Lower leg skin (tissue), 4 donors: ENCODE data around the gene CDH15. TPM values are rescaled to one million over a fixed set of nuclear protein-coding genes. Genes with fewer than 3 reads are reported as not detected.

Experiments
- DNase-seq, 2 donors: peaks; one replicate each; pipeline ENCODE4 v3.0.0-alpha.2; 2019; ENCODE audit warnings: low spot score in 2 of 2
- H3K4me3 ChIP-seq: fragments of 200-600 bp; sonication (generic); 2 replicates; pipeline ENCODE4 v1.5.1; 2017; ENCODE audit warnings: mild to moderate bottlenecking, low read depth; ENCODE audit not compliant: poor library complexity, severe bottlenecking
- CTCF ChIP-seq, 3 donors: fragments of 450-650 bp; IDR thresholded peaks; one replicate each; pipeline ENCODE4 v1.5.1; 2016; ENCODE audit warnings: antibody characterized with exemption in 3 of 3, mild to moderate bottlenecking in 3 of 3, moderate library complexity in 2 of 3
- POLR2A ChIP-seq, 2 donors: fragments of 450-650 bp; IDR thresholded peaks; one replicate each; pipeline ENCODE4 v1.6.1; 2016 to 2017; ENCODE audit warnings: antibody characterized with exemption in 2 of 2, mild to moderate bottlenecking in 1 of 2, moderate library complexity in 1 of 2
- WGBS, 2 donors: methylation state at CpG; one replicate each; pipeline ENCODE4 v1.1.5; 2018; 5-methylcytosine and 5-hydroxymethylcytosine counted together
- intact Hi-C: fragments of 100-400 bp; cut with DNase I; formaldehyde crosslinking; loops from one replicate; pipeline ENCODE4 v1.15.0; 2023; ENCODE audit warnings: low total_unique reads
- total RNA-seq, 4 donors: library from RNA; depleted of rRNA; stranded (reverse); fragments of >200 nt; gene quantifications; one replicate each; pipeline ENCODE4 v1.1.0, GENCODE V29; 2016

The CDH15 gene
- total RNA-seq, 4 donors from 2014 or later: not detected

DNA sequence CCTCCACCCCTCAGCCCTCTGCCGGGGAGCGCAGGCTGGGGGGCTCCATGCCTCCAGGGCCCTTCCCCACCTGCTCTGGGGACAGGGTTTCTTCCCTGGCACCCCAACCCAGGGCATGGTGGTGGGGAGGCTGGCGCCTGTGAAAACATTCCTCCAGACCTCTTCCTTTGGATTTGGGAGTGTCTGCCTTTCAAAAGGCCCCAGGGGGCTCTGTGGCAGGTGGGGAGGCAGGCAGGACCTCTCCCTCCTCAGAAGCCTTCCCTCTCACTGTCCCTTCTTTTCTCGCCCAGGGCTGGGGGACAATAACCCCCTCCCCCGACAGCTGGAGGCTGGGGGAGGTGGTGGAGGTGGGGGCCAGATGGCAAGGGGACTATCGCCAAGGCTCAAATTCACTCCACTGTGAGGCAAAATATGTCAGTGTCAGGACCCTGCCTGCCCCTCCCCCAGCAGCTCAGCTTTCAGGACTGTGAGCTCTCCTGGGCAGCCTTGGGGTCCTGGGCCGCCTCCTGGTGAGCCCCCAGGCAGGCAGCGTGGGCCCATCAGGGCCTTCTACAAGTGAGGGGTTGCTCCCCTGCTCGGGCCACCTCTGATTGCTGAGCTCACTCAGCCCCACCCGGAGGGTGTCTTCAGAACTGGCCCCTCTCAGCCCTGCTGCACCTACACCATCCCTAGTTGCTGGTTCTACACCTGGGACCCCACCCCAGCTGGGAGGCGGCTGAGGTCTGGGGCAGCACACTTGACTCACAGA, 1.8 kb downstream of the CDH15 start:
- no peak for DNase-seq
- 50 to 53% methylated on average over 9 to 11 of the region's 11 CpGs for WGBS, 2 donors
- TF ChIP-seq POLR2A (IDR thresholded peaks at IDR 0.05): no peak
- TF ChIP-seq CTCF (IDR thresholded peaks at IDR 0.05): no peak
- H3K4me3 ChIP-seq: no peak overlapping the region
- intact Hi-C loops: no loop called here

GRCh38 chr16:89174055-89174827, 2.7 kb downstream of the CDH15 start:
- no peak for DNase-seq
- H3K4me3 ChIP-seq: no peak overlapping the region
- TF ChIP-seq CTCF (IDR thresholded peaks at IDR 0.05): no peak
- intact Hi-C loops: no loop called here
- 65 to 69% methylated on average over 23 of the region's 23 CpGs for WGBS, 2 donors

- H3K4me3 ChIP-seq: no peak overlapping the region
- TF ChIP-seq POLR2A (IDR thresholded peaks at IDR 0.05): no peak
- TF ChIP-seq CTCF (IDR thresholded peaks at IDR 0.05): no peak
- intact Hi-C loops: no loop called here
- 61 to 84% methylated on average over 11 to 14 of the region's 14 CpGs for WGBS, 2 donors
- DNase-seq: no peak
Observed at GRCh38 chr16:89174877-89175276, 3.3 kb downstream of the CDH15 start.

DNA sequence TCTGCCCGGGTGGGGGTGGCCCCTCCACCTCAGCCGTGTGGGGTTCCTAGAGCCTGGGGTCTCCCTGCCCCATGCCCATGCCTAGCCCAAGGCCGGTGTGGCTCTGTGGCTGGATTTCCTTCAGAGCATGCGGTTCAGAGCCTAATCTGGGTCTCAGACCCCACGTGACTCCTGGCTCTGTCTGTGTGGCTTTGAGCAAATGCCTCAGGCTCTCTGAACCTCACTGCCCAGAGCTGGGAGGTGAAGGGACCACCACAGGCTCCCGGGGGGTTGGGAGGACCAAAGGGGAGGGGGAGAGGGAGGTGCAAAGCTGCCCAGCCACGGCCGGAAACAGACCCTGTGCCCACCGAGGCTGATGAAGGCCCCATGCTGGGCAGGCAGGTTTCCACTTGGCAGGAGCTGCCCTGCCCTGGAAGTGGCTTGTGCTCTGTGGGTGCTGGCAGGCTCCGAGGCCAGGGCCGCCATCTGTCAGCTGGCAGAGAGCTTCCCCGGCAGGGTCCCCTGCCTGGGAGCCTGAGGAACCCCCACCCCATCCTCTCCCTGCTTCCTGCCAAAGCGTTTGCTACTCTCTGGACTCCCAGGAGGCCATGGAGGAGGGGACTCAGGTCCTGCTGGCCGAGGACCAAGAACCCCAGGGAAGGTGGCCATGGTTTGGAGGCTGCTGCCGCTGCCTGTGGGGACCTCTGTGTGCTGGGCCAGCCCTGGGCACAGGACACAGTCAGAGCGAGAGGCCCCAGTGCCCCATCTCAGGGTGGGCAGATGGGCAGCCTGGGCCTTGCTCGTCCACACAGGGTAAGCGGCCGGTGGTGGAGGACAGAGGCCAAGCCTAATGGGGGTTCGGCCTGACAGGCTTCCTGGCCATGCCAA, 4.0 kb downstream of the CDH15 start:
- no peak for DNase-seq
- TF ChIP-seq POLR2A (IDR thresholded peaks at IDR 0.05) (no peak), CTCF (IDR thresholded peaks at IDR 0.05) (no peak)
- intact Hi-C loops: no loop called here
- no peak overlapping the region for H3K4me3 ChIP-seq
- 43 to 53% methylated on average over 13 to 17 of the region's 20 CpGs for WGBS, 2 donors

DNA sequence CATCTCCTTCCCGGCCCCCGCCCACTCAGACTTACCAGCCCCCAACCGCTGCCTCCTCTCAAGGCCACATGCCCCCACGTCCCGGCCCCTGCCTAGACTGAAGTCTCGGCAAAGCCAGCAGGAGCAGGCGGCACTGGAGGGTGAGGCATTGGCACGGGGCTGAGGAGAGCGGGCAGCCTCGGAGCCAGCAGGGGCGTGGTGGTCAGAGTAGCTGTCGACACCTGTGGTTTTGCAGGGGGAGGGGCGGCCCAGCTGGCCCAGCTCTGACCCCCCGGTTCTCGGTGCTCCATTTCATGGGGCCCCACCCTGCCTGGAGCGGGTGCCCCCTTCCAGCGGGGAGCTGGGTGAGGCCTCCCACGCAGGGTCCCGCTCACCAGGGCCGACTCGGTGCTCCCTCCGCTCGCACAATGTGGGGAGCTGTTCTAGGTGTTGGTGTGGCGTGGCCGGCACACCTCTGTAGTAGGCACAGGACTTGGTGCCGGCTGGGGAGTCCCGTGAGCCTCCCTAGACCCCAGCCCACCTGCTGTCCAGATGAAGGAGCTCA, 4.7 kb downstream of the CDH15 start:
- DNase-seq: no peak
- no peak overlapping the region for H3K4me3 ChIP-seq
- TF ChIP-seq CTCF (IDR thresholded peaks at IDR 0.05): no peak
- TF ChIP-seq POLR2A (IDR thresholded peaks at IDR 0.05): no peak
- intact Hi-C loops: no loop called here
- WGBS, 2 donors: 79 to 87% methylated on average over 19 to 25 of the region's 27 CpGs
